ENCODE measurements around the gene IFTAP.
"Not testable (repeated sequence)": the region's sequence is repeated elsewhere in the genome, so short reads cannot be mapped to it uniquely, and the experiment has no call there.

IFTAP gene

GRCh38 chr11:36594316-36594989 lies at the start of gene IFTAP:
TSS of gene IFTAP (plus strand) at chr11:36594502. CDS start at chr11:36610104, 15,602 bp downstream.
- no peak for DNase-seq (ENCODE audit: low spot score)

- no peak for DNase-seq (ENCODE audit: low spot score)
Observed at GRCh38 chr11:36550385-36551115, 43.8 kb upstream of the IFTAP start.

GRCh38 chr11:36557390-36557789 lies 36.9 kb upstream of the IFTAP start:
- DNase-seq (ENCODE audit: low spot score): not testable (repeated sequence)

- DNase-seq (ENCODE audit: low spot score): no peak
Observed at GRCh38 chr11:36557991-36558390, 36.3 kb upstream of the IFTAP start.

GRCh38 chr11:36558571-36559413 lies 35.5 kb upstream of the IFTAP start:
- DNase-seq (ENCODE audit: low spot score): no peak

- DNase-seq (ENCODE audit: low spot score): peak; percentile 11
Observed at GRCh38 chr11:36564376-36565030, 29.8 kb upstream of the IFTAP start.

GRCh38 chr11:36565031-36565610 lies 29.2 kb upstream of the IFTAP start:
- DNase-seq (ENCODE audit: low spot score): no peak

GRCh38 chr11:36566407-36567053 lies 27.8 kb upstream of the IFTAP start:
- DNase-seq (ENCODE audit: low spot score): no peak

- DNase-seq (ENCODE audit: low spot score): no peak
Observed at GRCh38 chr11:36567694-36568093, 26.6 kb upstream of the IFTAP start, which contains the start of gene RAG1. TSS of gene RAG1 (plus strand) at chr11:36568007. CDS start at chr11:36573305, 5,298 bp downstream.

GRCh38 chr11:36569095-36569494 lies 25.2 kb upstream of the IFTAP start:
- DNase-seq (ENCODE audit: low spot score): no peak

GRCh38 chr11:36574486-36574885 lies 19.8 kb upstream of the IFTAP start:
- no peak for DNase-seq (ENCODE audit: low spot score)

GRCh38 chr11:36577373-36577772 lies 16.9 kb upstream of the IFTAP start:
- no peak for DNase-seq (ENCODE audit: low spot score)

- DNase-seq (ENCODE audit: low spot score): no peak
Observed at GRCh38 chr11:36577859-36578258, 16.4 kb upstream of the IFTAP start.

- DNase-seq (ENCODE audit: low spot score): no peak
Observed at GRCh38 chr11:36578458-36578857, 15.8 kb upstream of the IFTAP start.

- DNase-seq (ENCODE audit: low spot score): no peak
Observed at GRCh38 chr11:36581536-36581935, 12.8 kb upstream of the IFTAP start.

- DNase-seq (ENCODE audit: low spot score): no peak
Observed at GRCh38 chr11:36583667-36584066, 10.6 kb upstream of the IFTAP start.

- DNase-seq (ENCODE audit: low spot score): no peak
Observed at GRCh38 chr11:36586543-36586942, 7.8 kb upstream of the IFTAP start.

GRCh38 chr11:36588099-36588498 lies 6.2 kb upstream of the IFTAP start:
- DNase-seq (ENCODE audit: low spot score): no peak

- no peak for DNase-seq (ENCODE audit: low spot score)
Observed at GRCh38 chr11:36590513-36590912, 3.8 kb upstream of the IFTAP start.

- no peak for DNase-seq (ENCODE audit: low spot score)
Observed at GRCh38 chr11:36591433-36591832, 2.9 kb upstream of the IFTAP start.

- DNase-seq (ENCODE audit: low spot score): no peak
Observed at GRCh38 chr11:36596880-36597279, 2.6 kb downstream of the IFTAP start.
